Measurements from ENCODE around the gene LRMDA. TPM values are rescaled to one million over a fixed set of nuclear protein-coding genes. Genes with fewer than 3 reads are reported as not detected.

The LRMDA gene
- total RNA-seq, 4 donors from 2014 or later, result 7.3 to 20.1 (median 8.4) TPM

DNA sequence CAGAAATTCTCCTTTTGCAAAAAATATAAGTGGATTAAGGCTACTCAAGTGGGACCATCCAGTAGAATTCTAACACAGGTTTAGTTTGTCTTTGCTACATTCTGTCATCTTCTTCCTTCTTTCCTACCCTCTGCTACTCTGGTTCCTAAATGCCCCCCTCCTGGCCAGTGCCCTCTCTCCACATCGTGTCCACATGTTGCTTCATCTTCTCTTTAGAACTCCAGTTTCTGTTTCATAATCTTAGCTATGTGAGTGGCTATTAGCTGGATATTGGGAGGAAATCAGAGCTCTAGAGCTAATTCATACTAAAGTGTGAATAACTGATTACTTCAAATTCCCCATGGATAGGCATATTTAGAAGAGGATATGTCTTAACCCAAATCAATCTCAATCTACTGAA, 528.5 kb downstream of the LRMDA start:
- Histone ChIP-seq H3K4me1 (peaks cover 2 to 13% (median 7%) of the 10 kb centered on the region in 3 donors), H3K36me3 (no peaks in the 10 kb centered on the region), H3K27me3 (no peaks in the 10 kb centered on the region), H3K4me3 (no peak overlapping the region), H3K27ac (no peak overlapping the region), H3K9me3 (no peaks in the 10 kb centered on the region)
- TF ChIP-seq POLR2AphosphoS5 (IDR thresholded peaks at IDR 0.05) (no peak), EP300 (IDR thresholded peaks at IDR 0.05) (no peak), POLR2A (IDR thresholded peaks at IDR 0.05) (no peak)
- TF ChIP-seq, protein P1, sequence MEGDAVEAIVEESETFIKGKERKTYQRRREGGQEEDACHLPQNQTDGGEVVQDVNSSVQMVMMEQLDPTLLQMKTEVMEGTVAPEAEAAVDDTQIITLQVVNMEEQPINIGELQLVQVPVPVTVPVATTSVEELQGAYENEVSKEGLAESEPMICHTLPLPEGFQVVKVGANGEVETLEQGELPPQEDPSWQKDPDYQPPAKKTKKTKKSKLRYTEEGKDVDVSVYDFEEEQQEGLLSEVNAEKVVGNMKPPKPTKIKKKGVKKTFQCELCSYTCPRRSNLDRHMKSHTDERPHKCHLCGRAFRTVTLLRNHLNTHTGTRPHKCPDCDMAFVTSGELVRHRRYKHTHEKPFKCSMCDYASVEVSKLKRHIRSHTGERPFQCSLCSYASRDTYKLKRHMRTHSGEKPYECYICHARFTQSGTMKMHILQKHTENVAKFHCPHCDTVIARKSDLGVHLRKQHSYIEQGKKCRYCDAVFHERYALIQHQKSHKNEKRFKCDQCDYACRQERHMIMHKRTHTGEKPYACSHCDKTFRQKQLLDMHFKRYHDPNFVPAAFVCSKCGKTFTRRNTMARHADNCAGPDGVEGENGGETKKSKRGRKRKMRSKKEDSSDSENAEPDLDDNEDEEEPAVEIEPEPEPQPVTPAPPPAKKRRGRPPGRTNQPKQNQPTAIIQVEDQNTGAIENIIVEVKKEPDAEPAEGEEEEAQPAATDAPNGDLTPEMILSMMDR (IDR thresholded peaks at IDR 0.05), result no peak
- 86 to 87% methylated on average over 1 of the region's 1 CpG for WGBS, 2 donors (ENCODE audit: low coverage in 1 of 2)
- ATAC-seq, result no peak

- WGBS, 2 donors (ENCODE audit: low coverage in 1 of 2), result 89 to 92% methylated on average over 3 to 5 of the region's 5 CpGs
- H3K27ac ChIP-seq, result no peak overlapping the region
- H3K9me3 ChIP-seq, result no peaks in the 10 kb centered on the region
- H3K4me3 ChIP-seq, result no peak overlapping the region
- ATAC-seq, result no peak
- H3K36me3 ChIP-seq, result no peaks in the 10 kb centered on the region
- peaks cover 0 to 9% (median under 1%) of the 10 kb centered on the region in 3 donors for H3K4me1 ChIP-seq
- TF ChIP-seq, protein P1 (IDR thresholded peaks at IDR 0.05), result no peak
- no peak for TF ChIP-seq EP300 (IDR thresholded peaks at IDR 0.05)
- TF ChIP-seq POLR2A (IDR thresholded peaks at IDR 0.05), result no peak
- no peak for TF ChIP-seq POLR2AphosphoS5 (IDR thresholded peaks at IDR 0.05)
- no peaks in the 10 kb centered on the region for H3K27me3 ChIP-seq
Observed at GRCh38 chr10:75962395-75963061, 531.1 kb downstream of the LRMDA start.

DNA sequence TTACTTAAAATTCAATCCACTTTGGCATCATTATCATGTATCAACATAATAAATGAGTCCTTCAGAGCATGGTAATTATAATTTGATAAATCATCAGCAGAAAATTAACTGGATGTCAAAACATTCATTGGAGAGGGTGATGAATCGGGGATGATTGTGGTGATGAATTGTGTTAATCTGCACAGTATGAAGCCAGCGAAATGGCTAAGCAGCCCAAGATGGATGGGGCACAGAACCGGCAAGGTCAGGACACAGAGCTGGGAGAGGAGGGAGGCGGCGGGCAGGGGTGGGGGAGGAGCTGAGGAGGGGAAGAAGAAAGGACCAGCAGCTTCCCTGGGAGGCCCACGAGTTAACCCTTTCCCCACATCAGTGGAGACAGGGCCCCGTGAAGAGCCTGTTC, 536.1 kb downstream of the LRMDA start:
- Histone ChIP-seq H3K36me3 (no peaks in the 10 kb centered on the region), H3K4me1 (peaks cover 0 to 30% (median 6%) of the 10 kb centered on the region in 3 donors), H3K27ac (no peak overlapping the region), H3K9me3 (no peaks in the 10 kb centered on the region), H3K4me3 (no peak overlapping the region), H3K27me3 (no peaks in the 10 kb centered on the region)
- WGBS, 2 donors (ENCODE audit: low coverage in 1 of 2), result 57 to 77% methylated on average over 4 to 7 of the region's 7 CpGs
- TF ChIP-seq, protein P1 (IDR thresholded peaks at IDR 0.05), result no peak
- TF ChIP-seq EP300 (IDR thresholded peaks at IDR 0.05) (no peak), POLR2AphosphoS5 (IDR thresholded peaks at IDR 0.05) (no peak), POLR2A (IDR thresholded peaks at IDR 0.05) (no peak)
- ATAC-seq, result no peak

- no peak overlapping the region for H3K4me3 ChIP-seq
- H3K27ac ChIP-seq, result no peak overlapping the region
- WGBS, 2 donors (ENCODE audit: low coverage in 1 of 2), result 67 to 73% methylated on average over 2 of the region's 2 CpGs
- no peaks in the 10 kb centered on the region for H3K36me3 ChIP-seq
- no peaks in the 10 kb centered on the region for H3K27me3 ChIP-seq
- H3K4me1 ChIP-seq, result peaks cover 0 to 42% (median 13%) of the 10 kb centered on the region in 3 donors
- TF ChIP-seq, protein P1 (IDR thresholded peaks at IDR 0.05), result no peak
- TF ChIP-seq POLR2A (IDR thresholded peaks at IDR 0.05) (no peak), POLR2AphosphoS5 (IDR thresholded peaks at IDR 0.05) (no peak), EP300 (IDR thresholded peaks at IDR 0.05) (no peak)
- H3K9me3 ChIP-seq, result no peaks in the 10 kb centered on the region
- ATAC-seq, result no peak
Observed at GRCh38 chr10:75969031-75969430, 537.6 kb downstream of the LRMDA start.
